Measurements from ENCODE around the gene SLC44A3.
"Not testable (repeated sequence)": the region's sequence is repeated elsewhere in the genome, so short reads cannot be mapped to it uniquely, and the experiment has no call there.

Gene SLC44A3

GRCh38 chr1:94937820-94938219 lies 117.7 kb downstream of the SLC44A3 start:
- DNase-seq: no peak

GRCh38 chr1:94940738-94941137 lies 120.6 kb downstream of the SLC44A3 start:
- DNase-seq: no peak

- DNase-seq: not testable (repeated sequence)
Measured at GRCh38 chr1:94941480-94941879, 121.3 kb downstream of the SLC44A3 start.

- DNase-seq: no peak
Measured at GRCh38 chr1:94942171-94943128, 122.3 kb downstream of the SLC44A3 start.
